MM.1S (cell line): ENCODE data around the gene RPAP2.

Source experiments
- DNase-seq: peaks from one replicate; pipeline ENCODE4 v3.0.0-alpha.2; 2015
- H2AFZ ChIP-seq: fragments of 300-600 bp; sonication (generic); 2 replicates; pipeline ENCODE4 v1.6.0; 2016; ENCODE audit warnings: antibody characterized with exemption, low read length
- H3F3A ChIP-seq: fragments of 300-600 bp; sonication (generic); 2 replicates; pipeline ENCODE4 v1.6.1; 2016; ENCODE audit warnings: mild to moderate bottlenecking, antibody characterized with exemption, low read length, moderate library complexity, mixed read lengths; ENCODE audit not compliant: insufficient read depth
- H3K27ac ChIP-seq: fragments of 300-600 bp; sonication (generic); 2 replicates; pipeline ENCODE4 v1.5.1; 2016; ENCODE audit warnings: mild to moderate bottlenecking, low read length
- H3K27me3 ChIP-seq: fragments of 300-600 bp; sonication (generic); replicated peaks from 2 replicates; pipeline ENCODE4 v1.6.0; 2016; ENCODE audit warnings: low read length; ENCODE audit not compliant: insufficient read depth
- H3K36me3 ChIP-seq: fragments of 300-600 bp; sonication (generic); replicated peaks from 2 replicates; pipeline ENCODE4 v1.6.1; 2016; ENCODE audit warnings: mild to moderate bottlenecking, low read length, mixed read lengths; ENCODE audit not compliant: insufficient read depth
- H3K4me1 ChIP-seq: fragments of 300-600 bp; sonication (generic); 2 replicates; pipeline ENCODE4 v1.6.1; 2016; ENCODE audit warnings: low read length, mixed read lengths
- H3K4me2 ChIP-seq: fragments of 300-600 bp; sonication (generic); 2 replicates; pipeline ENCODE4 v1.6.0; 2016; ENCODE audit warnings: low read depth, low read length
- H3K4me3 ChIP-seq: fragments of 300-600 bp; sonication (generic); 2 replicates; pipeline ENCODE4 v1.5.1; 2016; ENCODE audit warnings: low read length, mixed read lengths
- H3K79me2 ChIP-seq: fragments of 300-600 bp; sonication (generic); 2 replicates; pipeline ENCODE4 v1.6.1; 2016; ENCODE audit warnings: mixed run types, low read length, mixed read lengths
- H3K9ac ChIP-seq: fragments of 300-600 bp; sonication (generic); 2 replicates; pipeline ENCODE4 v1.6.1; 2016; ENCODE audit warnings: low read length, mixed read lengths
- H3K9me2 ChIP-seq: fragments of 300-600 bp; sonication (generic); replicated peaks from 2 replicates; pipeline ENCODE4 v1.6.1; 2016; ENCODE audit warnings: mild to moderate bottlenecking, low read length, mixed read lengths; ENCODE audit not compliant: insufficient read depth
- H3K9me3 ChIP-seq: fragments of 300-600 bp; sonication (generic); replicated peaks from 2 replicates; pipeline ENCODE4 v1.6.1; 2016; ENCODE audit warnings: mild to moderate bottlenecking, low read length, mixed read lengths; ENCODE audit not compliant: insufficient read depth
- H4K20me1 ChIP-seq: fragments of 300-600 bp; sonication (generic); 2 replicates; pipeline ENCODE4 v1.6.1; 2016; ENCODE audit warnings: mild to moderate bottlenecking, low read length, moderate library complexity, mixed read lengths; ENCODE audit not compliant: insufficient read depth
- CTCF ChIP-seq: fragments of 300-600 bp; sonication (generic); IDR thresholded peaks from 2 replicates; pipeline ENCODE4 v1.5.1; 2016; ENCODE audit warnings: antibody characterized with exemption, low read length, mixed read lengths
- EZH2 ChIP-seq: fragments of 300-600 bp; sonication (generic); optimal IDR thresholded peaks from 2 replicates; pipeline ENCODE3; 2017; ENCODE audit warnings: low read depth, mild to moderate bottlenecking, antibody characterized with exemption, low read length, mixed read lengths
- EZH2phosphoT487 ChIP-seq: fragments of 300-600 bp; sonication (generic); IDR thresholded peaks from 2 replicates; pipeline ENCODE4 v1.6.1; 2018; ENCODE audit warnings: antibody characterized with exemption, low read length

Gene RPAP2

GRCh38 chr1:92447976-92448375 lies 149.1 kb downstream of the RPAP2 start:
- TF ChIP-seq CTCF (no peak), EZH2phosphoT487 (no peak), EZH2 (no peak)
- DNase-seq = no peak
- H3K9me2 ChIP-seq = no peaks in the 10 kb centered on the region

More at GRCh38 chr1:92447976-92448375, 149.1 kb downstream of the RPAP2 start:
- no peaks in the 10 kb centered on the region for H3K4me1 ChIP-seq
- no peak overlapping the region for H3K27ac ChIP-seq
- H4K20me1 ChIP-seq = no peaks in the 10 kb centered on the region
- H3K4me3 ChIP-seq = no peak overlapping the region
- no peaks in the 10 kb centered on the region for H3K9me3 ChIP-seq
- no peak overlapping the region for H2AFZ ChIP-seq
- H3K27me3 ChIP-seq = no peaks in the 10 kb centered on the region
- no peaks in the 10 kb centered on the region for H3K36me3 ChIP-seq
- H3K4me2 ChIP-seq = no peak overlapping the region
- no peaks in the 10 kb centered on the region for H3K79me2 ChIP-seq
- no peaks in the 10 kb centered on the region for H3F3A ChIP-seq
- H3K9ac ChIP-seq = no peak overlapping the region
